Activated gamma-delta T cell treated with anti-CD3 and anti-CD28 coated beads, Interleukin-2, amount 50 U/mL, for 16 hours (primary cell): ENCODE data around the gene FGD5.

Experiments
- DNase-seq: peaks from one replicate; pipeline ENCODE4 v3.0.0-alpha.2; 2020; ENCODE audit warnings: low read depth

Gene FGD5

DNA sequence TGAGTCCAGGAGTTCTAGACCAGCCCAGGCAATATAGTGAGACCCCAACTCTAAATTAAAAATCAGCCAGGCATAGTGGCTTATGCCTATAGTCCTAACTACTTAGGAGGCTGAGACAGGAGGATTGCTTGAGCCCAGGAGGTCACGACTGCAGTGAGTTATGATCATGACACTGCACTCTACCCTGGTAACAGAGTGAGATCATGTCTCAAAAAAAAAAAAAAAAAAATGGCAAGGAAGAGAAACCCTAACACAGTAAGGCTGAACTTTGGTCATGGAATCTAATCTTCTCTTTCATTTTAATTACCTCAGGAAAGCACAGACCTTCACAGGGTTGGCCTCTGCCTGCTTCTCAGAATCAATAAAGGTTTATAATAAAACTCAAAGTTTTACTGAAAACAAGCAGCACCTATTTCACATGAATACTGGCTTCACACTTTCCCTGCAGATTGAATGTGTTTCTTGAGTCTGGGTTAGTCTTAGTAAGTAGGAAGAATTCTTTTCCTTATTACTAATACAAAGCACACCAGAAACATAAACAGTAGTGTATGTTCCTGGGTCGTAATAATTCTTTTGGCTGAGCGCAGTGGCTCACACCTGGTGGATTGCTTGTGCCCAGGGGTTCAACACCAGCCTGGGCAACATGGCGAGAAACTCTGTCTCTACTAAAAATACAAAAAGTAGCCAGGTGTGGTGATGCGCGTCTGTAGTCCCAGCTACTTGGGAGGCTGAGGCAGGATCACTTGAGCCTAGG is 117.0 kb downstream of the FGD5 start:
- no peak for DNase-seq

DNA sequence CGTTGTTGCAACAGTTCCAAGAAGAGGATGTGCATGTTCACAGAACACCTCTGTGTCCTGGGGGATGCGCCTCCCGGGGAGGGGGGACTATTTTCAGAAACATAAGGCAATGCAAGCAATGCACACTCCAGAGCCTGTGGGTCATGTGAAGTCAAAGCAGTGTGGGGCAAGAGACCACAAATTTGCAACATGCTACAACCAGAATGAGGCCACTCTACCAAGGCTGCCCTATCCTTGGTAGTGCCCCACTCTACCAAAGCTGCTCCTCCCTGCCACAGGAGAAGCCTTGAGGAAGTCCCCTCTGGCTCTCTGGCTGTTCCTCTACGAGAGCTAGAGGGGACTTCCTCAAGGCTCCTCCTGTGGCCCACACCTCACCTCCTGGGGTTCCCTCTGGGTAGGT is 120.2 kb downstream of the FGD5 start:
- DNase-seq, result no peak

DNA sequence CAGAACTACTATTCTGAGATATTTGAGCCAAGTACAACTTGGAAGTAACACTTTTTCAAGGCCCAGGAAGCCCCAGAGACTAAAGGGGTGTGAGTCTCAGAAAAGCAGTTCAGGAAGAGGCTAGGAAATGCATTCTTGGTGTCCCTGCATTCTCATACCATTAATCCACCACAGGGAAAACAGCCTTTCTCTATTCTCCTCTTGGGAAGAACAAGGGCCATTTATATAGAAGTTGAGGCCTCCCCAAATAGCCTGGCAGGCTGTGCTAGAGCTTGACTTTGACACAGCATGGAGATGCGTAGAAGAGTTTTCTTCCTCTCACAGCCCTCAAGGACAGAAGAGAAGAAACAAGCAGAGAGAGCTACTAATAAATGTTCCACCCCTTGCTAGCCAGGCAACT is 123.1 kb downstream of the FGD5 start:
- DNase-seq, result no peak

DNA sequence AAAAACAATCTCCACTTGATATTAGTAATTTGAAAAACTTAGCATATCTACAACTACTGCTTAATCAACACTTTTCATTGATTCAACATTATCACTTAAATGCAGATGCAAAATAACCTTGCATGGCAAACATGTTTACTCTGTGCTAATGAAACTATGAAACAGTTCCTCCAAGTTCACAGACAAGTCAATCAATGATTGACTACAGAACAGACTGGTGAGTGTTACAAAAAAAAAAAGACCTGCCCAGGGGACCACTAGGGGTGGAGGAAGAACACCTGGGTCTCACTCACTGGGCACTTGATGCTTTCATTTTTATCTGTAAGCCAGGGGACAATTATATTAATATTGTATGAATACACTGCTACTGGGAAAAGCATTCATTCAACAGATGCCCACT is 124.3 kb downstream of the FGD5 start:
- no peak for DNase-seq

DNA sequence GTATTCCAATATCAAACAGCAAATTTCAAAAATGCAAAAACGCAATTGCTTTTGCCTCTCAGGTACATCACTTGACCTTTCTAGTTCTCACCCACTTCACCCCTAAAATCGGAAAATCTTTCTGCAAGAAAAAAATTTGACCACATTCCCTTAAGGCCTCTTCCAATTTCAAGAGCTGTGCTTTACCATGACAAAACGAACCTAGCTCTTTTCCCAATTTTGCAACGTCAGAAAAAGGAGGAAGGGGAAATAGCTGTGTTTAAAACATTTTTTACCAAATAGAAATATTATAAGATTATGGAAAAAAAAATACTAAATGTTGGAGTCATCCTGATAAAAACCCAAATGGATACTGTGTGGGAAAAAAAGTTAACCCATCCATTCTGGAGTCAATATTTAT is 127.5 kb downstream of the FGD5 start:
- no peak for DNase-seq

DNA sequence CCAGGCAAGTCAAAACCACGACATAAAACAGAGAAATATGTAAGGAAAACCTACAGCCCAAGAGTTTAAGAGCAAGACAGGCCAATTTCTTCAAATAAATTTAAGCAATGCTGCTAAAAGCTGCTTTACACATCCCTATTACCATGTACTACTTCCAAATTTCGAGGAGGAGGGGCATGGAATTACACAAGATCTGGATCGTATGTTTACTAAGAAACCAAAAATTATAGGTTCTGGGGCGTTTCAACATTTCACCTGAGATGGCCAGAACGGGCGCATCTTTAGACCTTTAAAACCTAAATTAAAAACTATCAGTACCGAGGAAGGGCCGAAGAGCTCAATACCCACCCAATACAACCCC is 128.0 kb downstream of the FGD5 start:
- DNase-seq, result no peak

DNA sequence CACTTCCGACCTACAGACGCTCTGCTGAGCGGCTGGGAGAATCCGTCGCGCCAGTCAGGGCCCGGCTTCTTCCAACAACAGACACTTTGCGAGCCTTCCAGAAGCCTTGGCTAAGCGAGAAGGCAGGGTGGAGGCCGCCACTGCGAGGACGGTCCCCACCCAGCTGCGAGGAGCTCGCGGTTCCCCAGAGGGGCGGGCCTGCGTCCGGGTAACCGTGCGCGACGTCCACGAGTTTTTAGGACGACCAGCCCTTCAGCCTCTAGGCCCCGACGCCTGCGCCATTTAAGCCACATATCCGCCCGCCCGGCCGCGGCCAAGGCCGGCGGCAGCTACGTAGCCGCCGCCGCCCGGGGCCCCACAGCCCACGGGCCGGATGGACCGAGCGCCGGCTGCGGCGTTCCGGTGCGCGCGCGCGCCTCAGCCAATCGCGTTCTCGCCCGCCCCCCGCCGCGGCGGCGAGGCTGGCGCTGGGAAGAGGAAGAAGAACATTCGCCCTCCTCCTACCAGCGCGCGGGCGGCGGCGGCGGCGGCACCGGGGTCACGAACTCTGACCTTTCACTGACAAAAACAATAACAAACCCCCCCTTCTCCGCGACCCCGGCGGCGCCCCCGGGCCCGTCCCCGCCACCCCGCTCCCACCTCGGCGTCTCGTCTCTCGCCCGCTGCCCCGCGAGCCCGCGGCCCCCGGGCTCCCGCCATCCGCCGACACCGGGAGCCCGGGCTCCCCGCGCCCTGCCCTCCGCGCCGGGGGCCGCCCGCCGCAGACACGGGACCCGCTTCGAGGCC is 128.5 kb downstream of the FGD5 start, which contains the start of gene NR2C2:
TSS of gene NR2C2 (plus strand) at position 484 of the 786 bp plus-strand sequence. CDS start 56,332 bp downstream, outside the sequence.
- peak; percentile 79 for DNase-seq

DNA sequence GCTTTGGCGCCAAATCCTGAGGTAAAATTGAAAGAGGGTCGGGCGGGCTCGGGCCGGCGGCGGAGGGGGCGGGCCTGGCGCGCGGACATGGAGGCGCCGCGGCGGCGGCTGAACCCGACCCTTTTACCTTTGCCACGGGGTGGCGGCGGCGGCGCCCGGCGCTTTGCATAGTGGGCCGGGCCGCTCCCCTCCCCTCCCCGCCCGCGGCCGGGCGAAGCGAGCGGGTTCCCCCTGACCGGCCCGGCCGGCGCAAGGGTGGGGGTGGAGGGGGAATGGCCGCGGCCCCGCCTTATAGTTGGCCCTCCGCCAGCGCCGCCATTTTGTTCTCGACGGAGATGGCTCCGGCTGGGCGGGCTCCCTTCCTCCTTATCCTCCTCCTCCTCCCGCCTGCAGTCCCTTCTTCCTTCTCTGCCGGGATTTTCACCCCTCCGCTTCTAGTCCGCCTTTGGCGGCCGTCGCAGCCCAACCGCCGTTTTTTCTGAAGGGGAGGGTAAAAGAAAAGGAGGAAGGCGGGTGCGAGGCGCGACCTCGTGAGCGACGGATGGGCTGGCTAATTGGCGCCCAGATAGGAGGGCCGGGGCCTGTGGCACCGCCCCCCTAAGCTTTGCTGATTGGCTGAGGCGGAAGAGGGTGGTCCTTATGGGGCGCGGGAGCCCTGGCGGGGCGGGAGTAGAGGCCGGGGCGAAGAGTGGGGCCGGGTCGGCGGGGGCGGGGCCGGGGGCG is 129.3 kb downstream of the FGD5 start:
- peak; percentile 93 for DNase-seq

DNA sequence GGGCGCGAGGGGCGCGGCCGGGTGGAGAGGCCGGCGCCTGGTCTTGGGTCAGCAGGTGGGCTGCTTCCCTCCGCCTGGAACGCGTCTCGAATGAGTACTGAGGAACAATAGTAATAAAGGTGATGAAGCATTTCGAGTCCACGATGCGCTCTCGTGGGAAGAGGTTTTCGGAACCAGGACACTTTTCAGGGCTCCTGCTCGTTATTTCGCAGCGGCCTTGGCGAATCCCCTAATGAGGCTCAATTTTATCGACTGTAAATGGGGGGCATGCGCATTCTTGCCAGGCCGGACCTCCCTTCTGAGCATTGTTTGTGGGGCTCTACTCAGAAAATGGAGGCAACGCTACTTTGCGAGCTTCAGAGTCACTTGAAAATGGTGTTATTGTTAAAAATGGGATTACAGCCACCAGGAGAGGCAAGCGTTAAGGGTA is 129.9 kb downstream of the FGD5 start:
- DNase-seq, result no peak

DNA sequence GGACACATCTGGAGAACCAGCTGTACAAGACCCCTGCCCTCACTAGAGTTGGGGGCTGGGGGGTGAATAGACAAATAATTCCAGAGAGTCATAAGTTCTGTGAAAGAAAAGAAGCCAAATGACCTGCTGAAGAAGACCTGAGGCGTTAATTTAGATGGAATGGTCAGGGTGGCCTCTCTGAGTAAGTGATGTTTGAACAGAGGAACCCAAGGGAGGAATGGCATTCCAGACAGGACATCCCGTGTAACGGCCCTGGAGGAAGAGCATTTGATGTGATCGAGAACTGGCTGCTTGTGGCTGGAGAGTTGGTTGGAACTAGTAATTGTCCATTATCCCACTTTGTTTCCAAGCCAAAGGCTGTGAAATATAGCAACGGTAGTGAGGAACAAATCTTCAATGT is 130.4 kb downstream of the FGD5 start:
- no peak for DNase-seq

DNA sequence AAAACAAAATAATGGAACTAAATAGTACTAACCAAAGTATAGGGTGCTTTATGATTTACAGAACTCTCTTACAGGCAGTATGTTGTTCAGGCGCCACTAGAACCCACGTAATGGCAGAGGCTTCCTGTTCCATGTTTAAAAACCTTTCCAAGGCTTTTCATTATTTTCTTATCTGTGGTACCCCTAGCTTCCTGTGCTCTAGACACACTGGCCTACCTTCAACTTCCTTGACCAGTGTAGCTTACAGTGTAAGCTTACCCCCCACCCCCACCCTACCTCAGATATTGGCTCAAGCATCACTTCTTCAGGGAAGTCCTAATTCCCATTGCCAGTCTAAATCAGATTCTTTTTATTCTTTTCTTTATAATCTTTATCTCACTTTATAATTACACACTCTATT is 131.5 kb downstream of the FGD5 start:
- DNase-seq, result no peak

DNA sequence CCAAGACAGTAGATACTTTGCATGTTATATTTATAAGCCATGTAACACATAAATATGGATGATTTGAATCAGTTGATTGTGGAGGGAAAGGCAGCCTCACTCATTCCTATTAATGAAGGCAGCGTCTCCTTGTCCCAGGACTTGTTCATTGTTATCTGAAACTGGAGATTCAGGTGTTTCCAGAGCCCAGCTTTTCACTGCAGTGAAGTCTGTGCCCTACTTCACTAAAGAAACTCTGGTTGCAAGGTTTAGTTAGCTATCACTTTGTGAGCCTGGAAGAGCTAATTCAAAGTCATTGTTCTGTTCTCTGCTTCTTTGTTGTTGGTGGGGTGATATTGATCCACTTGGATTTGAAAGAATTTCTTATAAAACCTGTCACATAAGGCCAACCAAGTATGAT is 138.4 kb downstream of the FGD5 start:
- no peak for DNase-seq

DNA sequence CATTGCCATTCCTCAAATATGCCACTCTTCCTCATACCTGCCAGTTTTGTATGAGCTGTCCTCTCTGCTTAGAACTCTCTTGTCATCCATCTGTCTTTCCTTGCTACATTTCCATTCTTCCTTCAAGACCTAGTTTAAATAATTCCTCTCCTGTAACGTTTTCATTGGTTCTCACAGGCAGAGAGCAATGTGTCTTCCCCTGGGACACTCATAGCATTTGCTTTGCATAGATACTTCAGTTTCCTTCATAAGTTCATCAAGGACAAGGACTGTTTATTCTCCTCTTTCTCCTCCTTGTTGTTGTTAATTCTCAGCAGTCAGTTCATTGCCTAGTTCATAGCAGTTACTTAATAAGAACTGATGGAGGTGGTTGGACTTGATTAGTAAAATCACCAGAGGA is 139.2 kb downstream of the FGD5 start:
- no peak for DNase-seq

DNA sequence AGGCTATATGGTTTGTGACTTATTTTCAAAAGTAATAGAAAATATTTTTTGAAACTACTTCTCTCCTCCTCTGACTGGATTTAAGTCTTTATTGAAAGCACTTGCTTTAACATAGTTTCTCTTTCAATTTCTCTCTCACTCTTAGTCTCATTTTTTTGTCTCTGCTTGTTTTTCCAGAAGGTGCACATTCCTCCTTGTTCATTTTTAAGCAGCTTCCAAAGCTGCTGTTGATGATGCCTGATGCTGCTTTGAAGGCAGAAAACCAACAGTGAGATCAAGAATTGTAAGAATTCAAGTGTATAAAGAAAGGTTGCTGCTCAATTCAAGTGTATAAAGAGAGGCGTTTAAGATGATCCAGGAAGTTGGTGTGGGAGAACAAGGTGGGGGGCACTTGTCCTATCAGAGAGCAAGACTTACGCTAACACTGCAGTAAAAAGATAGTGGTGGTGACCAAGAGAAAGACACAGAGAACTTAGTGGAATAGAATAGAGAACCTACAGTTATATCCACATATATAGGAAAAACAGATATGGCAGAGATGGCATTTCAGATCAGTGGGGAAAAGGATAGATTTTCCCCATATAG is 140.7 kb downstream of the FGD5 start:
- DNase-seq, result no peak

DNA sequence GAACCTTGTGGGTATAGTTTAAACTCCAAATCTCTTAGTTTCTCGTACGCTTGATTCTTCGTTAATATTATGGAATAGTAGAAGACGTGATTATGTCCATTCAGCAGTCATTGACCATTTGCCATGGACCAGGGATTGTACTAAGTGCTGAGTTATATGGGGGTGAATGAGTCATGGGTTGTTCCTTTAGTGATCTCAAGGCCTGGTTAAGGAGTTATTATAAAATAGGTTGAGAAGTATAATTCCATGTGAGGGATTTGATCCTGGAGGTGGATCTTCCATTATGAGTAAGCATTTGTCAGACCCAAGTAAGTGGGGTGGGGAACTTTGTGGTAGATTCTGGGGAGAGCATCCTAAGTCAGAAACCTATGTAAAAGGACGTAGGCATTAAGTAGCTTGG is 144.0 kb downstream of the FGD5 start:
- no peak for DNase-seq

DNA sequence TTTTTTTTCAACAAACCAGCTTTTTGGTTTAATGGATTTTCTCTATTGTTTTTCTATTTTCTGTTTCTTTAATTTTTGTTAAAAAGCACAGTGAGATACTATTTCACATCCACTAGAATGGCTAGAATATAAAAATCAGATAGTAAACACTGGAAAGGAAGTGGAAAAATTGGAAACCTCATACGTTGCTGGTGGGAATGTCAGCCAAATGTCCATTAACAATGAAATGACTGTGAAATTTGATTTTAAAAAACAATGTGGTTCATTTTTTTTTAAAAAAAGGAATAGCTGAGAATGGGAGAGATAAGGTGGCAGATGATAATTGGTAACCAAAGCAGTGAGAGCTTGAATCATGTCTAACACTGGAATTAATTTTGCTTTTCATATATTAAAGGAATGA is 148.5 kb downstream of the FGD5 start:
- DNase-seq, result no peak

DNA sequence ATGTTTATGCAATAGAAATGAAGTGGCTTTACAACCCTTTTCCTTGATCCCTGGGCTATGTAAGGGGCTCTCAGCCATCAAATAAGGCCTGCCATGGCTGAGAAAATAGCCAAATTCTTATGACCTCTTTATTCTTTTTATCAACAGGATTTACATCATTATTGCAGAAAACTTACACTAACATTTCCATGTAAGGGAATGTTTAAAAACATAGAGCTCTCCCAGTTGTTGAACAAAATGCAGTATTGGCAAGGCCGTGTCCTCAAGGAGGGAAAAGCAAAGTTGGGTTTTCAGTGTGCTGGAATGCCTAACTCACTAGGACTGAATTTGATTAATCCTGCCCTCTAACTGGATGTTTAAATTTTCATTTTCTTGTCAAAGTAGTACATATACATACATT is 150.9 kb downstream of the FGD5 start:
- DNase-seq, result no peak

DNA sequence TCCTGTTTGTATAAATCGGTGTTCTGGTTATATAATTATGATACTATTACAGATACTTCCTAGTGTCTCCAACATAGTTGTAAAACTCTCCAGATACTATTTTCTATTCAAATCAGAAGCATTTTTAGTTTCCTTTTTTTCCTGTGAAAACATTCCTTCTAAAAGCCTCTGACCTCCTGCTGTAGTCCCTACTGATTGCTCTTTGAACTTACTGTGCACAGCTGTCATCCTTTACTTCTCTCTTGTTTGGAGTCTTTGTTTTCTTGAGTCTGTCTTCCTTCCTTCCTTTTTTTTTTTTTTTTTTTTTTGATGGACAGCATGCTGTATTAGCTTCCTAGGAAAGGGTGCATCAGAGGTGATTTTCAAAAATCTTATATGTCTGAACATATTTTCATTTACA is 157.6 kb downstream of the FGD5 start:
- DNase-seq, result no peak

DNA sequence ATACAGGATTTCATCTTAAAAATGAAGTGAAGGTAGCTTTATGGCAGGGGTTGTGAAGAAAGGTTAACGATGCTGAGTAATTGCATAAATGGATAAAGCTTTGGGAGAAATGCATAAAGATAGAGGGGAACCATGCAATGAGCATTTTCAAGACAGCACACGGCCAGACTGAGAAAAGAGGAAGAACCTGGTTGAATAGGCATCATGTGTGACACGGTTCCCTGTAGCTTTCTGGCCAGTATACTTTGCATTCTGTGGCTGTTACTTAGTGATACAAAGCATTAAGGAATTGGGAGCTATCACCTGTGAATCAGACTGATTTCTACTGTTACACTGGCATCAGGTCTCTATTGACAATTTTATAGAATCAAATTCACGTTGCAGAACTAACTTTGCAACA is 161.9 kb downstream of the FGD5 start:
- no peak for DNase-seq
